Upper lobe of left lung (tissue), 4 donors: Measurements from ENCODE around the gene OPRL1.

Experiments used
- CTCF ChIP-seq, 6 experiments: fragments of 450-650 bp in 4 of 6; fragments of 200-600 bp in 2 of 6; sonication (generic) in 2 of 6; IDR thresholded peaks; one replicate each; pipeline ENCODE4 v1.5.1; 2016 to 2019; ENCODE audit warnings: antibody characterized with exemption in 6 of 6
- POLR2A ChIP-seq, 4 donors: fragments of 450-650 bp; IDR thresholded peaks; one replicate each; pipeline ENCODE4 v1.5.1; 2016 to 2017; ENCODE audit warnings: antibody characterized with exemption in 4 of 4, mild to moderate bottlenecking in 2 of 4
- POLR2AphosphoS5 ChIP-seq, 2 donors: sonication (generic); formaldehyde crosslinking; IDR thresholded peaks; one replicate each; pipeline ENCODE4 v1.5.1; 2017; ENCODE audit warnings: antibody characterized with exemption in 2 of 2

DNA sequence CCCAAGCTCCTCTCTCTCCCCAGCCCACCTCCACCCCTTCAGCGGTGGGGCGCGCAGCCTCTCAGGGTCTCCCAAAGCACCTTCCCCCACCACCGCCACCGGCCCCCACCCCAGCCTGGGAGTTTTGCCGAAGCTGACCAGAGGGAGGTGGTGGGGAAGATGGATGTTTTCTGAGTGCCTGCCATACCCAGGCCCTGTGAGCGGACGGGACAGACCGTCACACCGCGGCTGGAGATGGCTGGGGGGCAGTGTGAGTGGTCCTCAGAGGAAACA lies 38.2 kb upstream of the OPRL1 start:
- TF ChIP-seq CTCF (IDR thresholded peaks at IDR 0.05) (no peak), POLR2A (IDR thresholded peaks at IDR 0.05) (no peak), POLR2AphosphoS5 (IDR thresholded peaks at IDR 0.05) (no peak)
